Ectodermal cell (in vitro differentiated cells): ENCODE results near the gene IKBKE.

Experiments used
- H3K27ac ChIP-seq: 2 replicates; pipeline ENCODE4 v1.7.0; 2013; ENCODE audit warnings: mild to moderate bottlenecking, low read depth, low read length; ENCODE audit not compliant: insufficient read depth, poor library complexity, severe bottlenecking
- H3K27me3 ChIP-seq: 2 replicates; pipeline ENCODE4 v1.7.0; 2013; ENCODE audit warnings: mild to moderate bottlenecking, low read length; ENCODE audit not compliant: insufficient read depth, control insufficient read depth, poor library complexity, severe bottlenecking
- H3K36me3 ChIP-seq: one replicate; pipeline ENCODE4 v1.7.0; 2013; ENCODE audit warnings: low read length; ENCODE audit not compliant: control insufficient read depth, insufficient read depth
- H3K4me1 ChIP-seq: one replicate; pipeline ENCODE4 v1.7.0; 2013; ENCODE audit warnings: low read length; ENCODE audit not compliant: control insufficient read depth, insufficient read depth
- H3K4me3 ChIP-seq: 2 replicates; pipeline ENCODE4 v1.7.0; 2013; ENCODE audit warnings: low read depth, low read length, control low read depth; ENCODE audit not compliant: insufficient read depth
- H3K9me3 ChIP-seq: 2 replicates; pipeline ENCODE4 v1.7.0; 2013; ENCODE audit warnings: mild to moderate bottlenecking, low read length, moderate library complexity; ENCODE audit not compliant: control insufficient read depth
- WGBS, 2 experiments: methylation state at CpG; one replicate each; pipeline ENCODE4 v1.1.7; 2013; ENCODE audit warnings: missing lambda C conversion rate in 2 of 2; 5-methylcytosine and 5-hydroxymethylcytosine counted together

The IKBKE gene

GRCh38 chr1:206537141-206537540 lies 66.9 kb downstream of the IKBKE start:
- 70 to 82% methylated on average over 4 of the region's 4 CpGs for WGBS, 2 experiments
- H3K4me1 ChIP-seq = peaks cover 13% of the 10 kb centered on the region
- no peak overlapping the region for H3K27ac ChIP-seq
- H3K4me3 ChIP-seq = no peak overlapping the region
- H3K9me3 ChIP-seq = no peaks in the 10 kb centered on the region
- H3K36me3 ChIP-seq = no peaks in the 10 kb centered on the region
- H3K27me3 ChIP-seq = no peaks in the 10 kb centered on the region

DNA sequence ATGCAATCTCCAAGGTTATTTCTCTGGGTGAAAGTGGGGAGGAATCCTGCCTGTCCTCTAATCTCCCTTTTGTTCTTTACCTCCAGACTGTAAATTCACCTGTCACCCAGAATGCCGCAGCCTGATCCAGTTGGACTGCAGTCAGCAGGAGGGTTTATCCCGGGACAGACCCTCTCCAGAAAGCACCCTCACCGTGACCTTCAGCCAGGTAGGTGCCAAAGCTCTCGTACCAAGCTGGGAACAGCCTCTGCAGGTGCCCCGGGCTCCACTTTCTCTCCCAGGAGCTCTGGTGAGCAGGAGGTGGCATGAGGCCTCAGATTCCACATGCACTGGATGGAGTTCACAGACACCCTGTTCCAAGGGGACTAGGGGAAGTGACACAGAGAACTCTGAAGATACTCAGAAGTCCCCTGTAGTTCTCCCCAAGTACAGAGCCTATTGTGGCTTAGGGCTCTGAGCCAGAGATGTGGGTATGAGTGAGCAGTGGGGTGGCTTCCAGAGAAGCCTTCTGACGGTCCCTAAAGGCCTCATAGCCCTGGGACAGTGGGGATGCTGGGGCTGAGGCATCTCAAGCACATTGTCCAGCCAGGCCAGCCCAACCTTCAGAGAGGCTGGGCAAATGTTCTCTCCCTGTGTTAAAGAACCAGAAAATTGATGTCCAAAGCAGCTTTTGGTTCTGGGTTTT lies 68.0 kb downstream of the IKBKE start:
- 91 to 92% methylated on average over 6 of the region's 6 CpGs for WGBS, 2 experiments

GRCh38 chr1:206538901-206539640 lies 68.8 kb downstream of the IKBKE start:
- WGBS, 2 experiments = 94 to 95% methylated on average over 9 to 10 of the region's 10 CpGs
- Histone ChIP-seq H3K9me3 (no peaks in the 10 kb centered on the region), H3K36me3 (no peaks in the 10 kb centered on the region), H3K4me1 (peaks cover 13% of the 10 kb centered on the region), H3K4me3 (no peak overlapping the region), H3K27ac (no peak overlapping the region), H3K27me3 (no peaks in the 10 kb centered on the region)

More for the DNA sequence above, 68.0 kb downstream of the IKBKE start:
- H3K27me3 ChIP-seq = no peaks in the 10 kb centered on the region
- no peak overlapping the region for H3K4me3 ChIP-seq
- H3K4me1 ChIP-seq = peaks cover 13% of the 10 kb centered on the region
- H3K27ac ChIP-seq = no peak overlapping the region
- H3K36me3 ChIP-seq = no peaks in the 10 kb centered on the region
- H3K9me3 ChIP-seq = no peaks in the 10 kb centered on the region

DNA sequence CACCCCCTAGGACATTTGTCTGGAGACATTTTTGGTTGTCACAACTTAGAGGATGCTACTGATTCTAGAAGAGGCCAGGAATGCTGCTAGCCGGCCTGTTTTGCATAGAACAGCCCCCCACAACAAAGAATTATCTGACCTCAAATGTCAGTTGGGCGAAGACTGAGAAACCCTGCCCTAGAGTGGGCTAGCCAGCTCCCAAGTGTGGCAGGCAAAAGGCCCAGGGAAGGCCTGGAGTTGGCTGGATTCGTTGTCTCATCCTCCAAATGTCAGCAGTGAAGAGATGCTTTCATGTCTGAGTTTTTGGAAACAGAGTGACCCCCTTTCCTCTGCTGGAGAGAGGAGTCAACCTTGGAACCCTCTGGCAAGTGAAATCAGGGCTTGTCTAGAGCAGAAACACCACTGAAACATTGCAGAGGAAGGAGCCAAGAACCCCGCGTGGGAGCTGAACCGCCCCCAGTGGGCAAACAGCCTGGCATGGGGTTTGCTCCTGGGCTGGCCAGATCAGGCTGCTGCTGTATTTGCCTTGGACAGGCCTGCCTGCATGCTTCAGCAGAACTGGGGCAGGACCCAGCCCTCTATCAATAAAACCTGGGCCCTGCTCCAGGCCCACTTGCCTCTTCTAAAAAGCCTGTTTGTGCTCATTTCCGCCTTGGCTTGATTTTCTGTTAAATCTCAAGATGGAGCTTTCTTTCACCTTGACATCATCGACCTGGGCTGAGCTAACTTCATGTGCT lies 69.9 kb downstream of the IKBKE start:
- peaks cover 13% of the 10 kb centered on the region for H3K4me1 ChIP-seq
- H3K27me3 ChIP-seq = no peaks in the 10 kb centered on the region
- H3K27ac ChIP-seq = no peak overlapping the region
- no peak overlapping the region for H3K4me3 ChIP-seq
- H3K36me3 ChIP-seq = no peaks in the 10 kb centered on the region
- 85 to 86% methylated on average over 8 of the region's 8 CpGs for WGBS, 2 experiments
- no peaks in the 10 kb centered on the region for H3K9me3 ChIP-seq

DNA sequence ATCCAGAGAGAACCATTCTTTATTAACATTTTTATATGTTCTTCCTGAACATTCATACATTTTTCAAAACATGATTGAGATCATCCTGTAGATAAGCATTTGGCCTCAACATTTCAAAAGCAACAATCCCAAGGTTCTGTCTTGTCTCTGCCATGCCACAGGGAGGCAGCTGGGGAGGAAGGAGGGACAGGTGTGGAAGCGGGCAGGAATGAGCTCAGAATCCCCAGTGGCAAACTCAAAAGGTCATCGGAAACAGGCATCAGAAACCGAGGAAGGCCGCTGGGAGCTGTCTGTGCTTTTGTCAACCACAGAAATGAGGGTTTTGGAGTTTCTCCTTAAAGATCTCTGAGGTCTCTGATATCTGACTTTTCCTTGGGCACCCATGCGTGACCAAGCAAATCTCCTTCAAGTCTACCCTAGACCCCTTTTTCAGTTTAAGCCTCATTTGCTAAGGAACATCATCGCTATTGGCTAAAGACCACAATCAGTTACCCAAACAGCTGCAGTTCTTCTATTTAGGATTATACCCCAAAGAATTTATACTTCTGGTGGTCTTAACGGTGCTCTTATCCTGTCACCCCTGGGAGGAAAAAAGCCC lies 71.1 kb downstream of the IKBKE start:
- no peaks in the 10 kb centered on the region for H3K36me3 ChIP-seq
- no peaks in the 10 kb centered on the region for H3K9me3 ChIP-seq
- H3K4me1 ChIP-seq = peaks cover 13% of the 10 kb centered on the region
- 94 to 95% methylated on average over 7 of the region's 7 CpGs for WGBS, 2 experiments
- no peak overlapping the region for H3K4me3 ChIP-seq
- H3K27ac ChIP-seq = no peak overlapping the region
- no peaks in the 10 kb centered on the region for H3K27me3 ChIP-seq

- Histone ChIP-seq H3K27ac (no peak overlapping the region), H3K4me3 (no peak overlapping the region), H3K9me3 (no peaks in the 10 kb centered on the region), H3K36me3 (no peaks in the 10 kb centered on the region), H3K4me1 (peaks cover 9% of the 10 kb centered on the region), H3K27me3 (no peaks in the 10 kb centered on the region)
- 14% methylated on average over 9 of the region's 9 CpGs for WGBS, 2 experiments
Observed at GRCh38 chr1:206544562-206545257, 74.4 kb downstream of the IKBKE start.

DNA sequence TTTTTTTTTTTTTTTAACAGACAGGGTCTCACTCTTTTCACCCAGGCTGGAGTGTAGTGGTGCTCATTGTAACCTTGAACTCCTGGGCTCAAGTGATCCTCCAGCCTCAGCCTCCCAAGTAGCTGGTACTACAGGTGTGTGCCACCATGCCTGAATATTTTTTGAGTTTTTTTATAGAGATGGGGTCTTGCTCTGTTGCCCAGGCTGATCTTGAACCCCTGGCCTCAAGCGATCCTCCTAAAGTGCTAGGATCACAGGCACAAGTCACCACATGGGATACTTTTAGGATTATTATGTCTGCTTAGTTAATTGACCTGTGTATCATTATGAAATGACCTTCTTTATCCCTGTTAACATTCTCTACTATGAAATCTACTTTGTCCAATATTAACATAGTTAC lies 75.1 kb downstream of the IKBKE start:
- 100% methylated on average over 1 of the region's 1 CpG for WGBS, 2 experiments
- no peaks in the 10 kb centered on the region for H3K9me3 ChIP-seq

More for the DNA sequence above, 75.1 kb downstream of the IKBKE start:
- Histone ChIP-seq H3K27ac (no peak overlapping the region), H3K4me1 (peaks cover 3% of the 10 kb centered on the region), H3K36me3 (no peaks in the 10 kb centered on the region), H3K27me3 (no peaks in the 10 kb centered on the region), H3K4me3 (no peak overlapping the region)
